ENCODE measurements around the gene MMP19.
A peak's percentile ranks its signal among the peaks of the same experiment; 100 is the strongest.

MMP19 gene

GRCh38 chr12:55789893-55790292 is 52.8 kb downstream of the MMP19 start:
- Histone ChIP-seq H3K27me3 (ENCODE audit: insufficient read depth, low read length) (no peaks in the 10 kb centered on the region), H3K9ac (ENCODE audit: low read length) (no peak overlapping the region), H3K79me1 (ENCODE audit: low read length) (no peaks in the 10 kb centered on the region), H3K14ac (ENCODE audit: low read length) (no peak overlapping the region), H2BK5ac (ENCODE audit: low read depth, low read length, poor library complexity) (no peak overlapping the region), H3K4ac (ENCODE audit: low read depth, low read length) (no peak overlapping the region), H3K27ac (ENCODE audit: low read depth, low read length) (no peak overlapping the region), H3K4me1 (ENCODE audit: control insufficient read depth in 1 of 2, insufficient read depth in 2 of 2, low read length in 2 of 2) (no peaks in the 10 kb centered on the region), H3K36me3 (ENCODE audit: control insufficient read depth in 1 of 2, insufficient read depth in 2 of 2, low read length in 2 of 2) (peaks cover 35 to 47% of the 10 kb centered on the region in 2 experiments), H3K9me3 (ENCODE audit: insufficient read depth, low read depth, low read length) (peaks cover 2% of the 10 kb centered on the region), H4K8ac (ENCODE audit: low read depth, low read length) (no peak overlapping the region), H2AFZ (ENCODE audit: insufficient read depth, low read length, poor library complexity) (no peak overlapping the region), H4K12ac (ENCODE audit: low read depth, low read length) (no peak overlapping the region), H2BK120ac (ENCODE audit: insufficient read depth, low read length, poor library complexity) (no peak overlapping the region), H3K4me2 (ENCODE audit: low read length) (no peak overlapping the region), H3K18ac (ENCODE audit: low read length) (no peak overlapping the region), H2BK12ac (ENCODE audit: low read length) (no peak overlapping the region), H4K91ac (ENCODE audit: low read depth, low read length) (no peak overlapping the region), H2AK5ac (ENCODE audit: low read length) (no peak overlapping the region), H3K4me3 (ENCODE audit: low read depth, low read length) (no peak overlapping the region), H3K23ac (ENCODE audit: low read length) (no peak overlapping the region), H3K79me2 (ENCODE audit: control insufficient read depth, insufficient read depth, low read length, poor library complexity) (no peaks in the 10 kb centered on the region)
- WGBS (ENCODE audit: extremely low coverage, insufficient coverage, insufficient read length): no CpG with 5 or more reads among the region's 4 CpGs
- no peak for DNase-seq

- Histone ChIP-seq H4K12ac (ENCODE audit: low read depth, low read length) (no peak overlapping the region), H2BK120ac (ENCODE audit: insufficient read depth, low read length, poor library complexity) (no peak overlapping the region), H3K27me3 (ENCODE audit: insufficient read depth, low read length) (no peaks in the 10 kb centered on the region), H3K27ac (ENCODE audit: low read depth, low read length) (no peak overlapping the region), H3K4me1 (ENCODE audit: control insufficient read depth in 1 of 2, insufficient read depth in 2 of 2, low read length in 2 of 2) (no peaks in the 10 kb centered on the region), H3K79me1 (ENCODE audit: low read length) (no peaks in the 10 kb centered on the region), H3K79me2 (ENCODE audit: control insufficient read depth, insufficient read depth, low read length, poor library complexity) (no peaks in the 10 kb centered on the region), H2AK5ac (ENCODE audit: low read length) (no peak overlapping the region), H3K18ac (ENCODE audit: low read length) (no peak overlapping the region), H3K9me3 (ENCODE audit: insufficient read depth, low read depth, low read length) (peaks cover 2% of the 10 kb centered on the region), H3K4me2 (ENCODE audit: low read length) (no peak overlapping the region), H3K4ac (ENCODE audit: low read depth, low read length) (no peak overlapping the region), H3K23ac (ENCODE audit: low read length) (peak overlapping the region; percentile 81), H2BK5ac (ENCODE audit: low read depth, low read length, poor library complexity) (no peak overlapping the region), H3K36me3 (ENCODE audit: control insufficient read depth in 1 of 2, insufficient read depth in 2 of 2, low read length in 2 of 2) (peaks cover 32 to 42% of the 10 kb centered on the region in 2 experiments), H2AFZ (ENCODE audit: insufficient read depth, low read length, poor library complexity) (no peak overlapping the region), H4K91ac (ENCODE audit: low read depth, low read length) (no peak overlapping the region), H3K9ac (ENCODE audit: low read length) (no peak overlapping the region), H3K4me3 (ENCODE audit: low read depth, low read length) (no peak overlapping the region), H3K14ac (ENCODE audit: low read length) (no peak overlapping the region), H4K8ac (ENCODE audit: low read depth, low read length) (no peak overlapping the region), H2BK12ac (ENCODE audit: low read length) (no peak overlapping the region)
- no CpG with 5 or more reads among the region's 2 CpGs for WGBS (ENCODE audit: extremely low coverage, insufficient coverage, insufficient read length)
- no peak for DNase-seq
Measured at GRCh38 chr12:55789171-55789570, 53.6 kb downstream of the MMP19 start.

GRCh38 chr12:55788546-55788945 is 54.2 kb downstream of the MMP19 start:
- H4K12ac ChIP-seq (ENCODE audit: low read depth, low read length): no peak overlapping the region

More at GRCh38 chr12:55788546-55788945, 54.2 kb downstream of the MMP19 start:
- no peak overlapping the region for H2AFZ ChIP-seq (ENCODE audit: insufficient read depth, low read length, poor library complexity)
- no peak overlapping the region for H2BK5ac ChIP-seq (ENCODE audit: low read depth, low read length, poor library complexity)
- no peaks in the 10 kb centered on the region for H3K27me3 ChIP-seq (ENCODE audit: insufficient read depth, low read length)
- no peaks in the 10 kb centered on the region for H3K4me1 ChIP-seq (ENCODE audit: control insufficient read depth in 1 of 2, insufficient read depth in 2 of 2, low read length in 2 of 2)
- no peak for DNase-seq
- H3K4ac ChIP-seq (ENCODE audit: low read depth, low read length): no peak overlapping the region
- no peak overlapping the region for H3K14ac ChIP-seq (ENCODE audit: low read length)
- H3K4me3 ChIP-seq (ENCODE audit: low read depth, low read length): no peak overlapping the region
- H3K27ac ChIP-seq (ENCODE audit: low read depth, low read length): no peak overlapping the region
- no peak overlapping the region for H3K4me2 ChIP-seq (ENCODE audit: low read length)
- no peak overlapping the region for H3K18ac ChIP-seq (ENCODE audit: low read length)
- peaks cover 2% of the 10 kb centered on the region for H3K9me3 ChIP-seq (ENCODE audit: insufficient read depth, low read depth, low read length)
- no peak overlapping the region for H2AK5ac ChIP-seq (ENCODE audit: low read length)
- no peak overlapping the region for H4K91ac ChIP-seq (ENCODE audit: low read depth, low read length)
- H3K23ac ChIP-seq (ENCODE audit: low read length): no peak overlapping the region
- no peak overlapping the region for H4K8ac ChIP-seq (ENCODE audit: low read depth, low read length)
- peaks cover 34 to 43% of the 10 kb centered on the region in 2 experiments for H3K36me3 ChIP-seq (ENCODE audit: control insufficient read depth in 1 of 2, insufficient read depth in 2 of 2, low read length in 2 of 2)
- no peaks in the 10 kb centered on the region for H3K79me2 ChIP-seq (ENCODE audit: control insufficient read depth, insufficient read depth, low read length, poor library complexity)
- H2BK12ac ChIP-seq (ENCODE audit: low read length): no peak overlapping the region
- WGBS (ENCODE audit: extremely low coverage, insufficient coverage, insufficient read length): no CpG with 5 or more reads among the region's 7 CpGs
- H2BK120ac ChIP-seq (ENCODE audit: insufficient read depth, low read length, poor library complexity): no peak overlapping the region
- no peaks in the 10 kb centered on the region for H3K79me1 ChIP-seq (ENCODE audit: low read length)
- no peak overlapping the region for H3K9ac ChIP-seq (ENCODE audit: low read length)
